NCI-H2081 (cell line): ENCODE results near the gene ARFGAP1.
"Not testable (repeated sequence)": the region's sequence is repeated elsewhere in the genome, so short reads cannot be mapped to it uniquely, and the experiment has no call there.

Experiments used
- DNase-seq, 2 experiments: peaks; one replicate each; lab custom pipeline; 2025; lab: John Stamatoyannopoulos, UW

Gene ARFGAP1

GRCh38 chr20:63292292-63292701, 19.7 kb downstream of the ARFGAP1 start:
- no peak for DNase-seq

DNA sequence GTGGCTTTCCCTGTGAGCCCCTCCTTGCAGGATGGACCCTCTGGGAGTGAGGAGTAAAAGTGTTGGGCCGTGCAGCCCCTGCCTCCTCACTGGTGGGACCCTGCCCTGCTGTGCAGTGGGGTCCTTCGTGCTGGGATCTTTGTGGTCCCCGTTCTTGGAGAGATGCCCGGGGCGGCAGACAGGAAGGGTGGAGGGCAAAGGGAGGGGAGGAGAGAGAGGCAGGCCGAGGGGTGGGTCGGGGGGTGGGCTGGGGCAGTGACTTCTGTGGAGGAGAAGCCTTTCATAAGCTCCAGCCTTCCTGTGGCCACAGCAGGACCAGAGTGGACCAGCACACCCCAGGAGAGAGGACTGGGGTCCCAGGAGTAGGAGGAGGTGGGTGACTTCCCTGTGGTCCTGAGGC, 20.3 kb downstream of the ARFGAP1 start, which contains the start of gene COL20A1:
Gene COL20A1 (plus strand): TSS at position 283 of the 400 bp plus-strand sequence. CDS start 1,922 bp downstream, outside the sequence.
- no peak for DNase-seq

- DNase-seq, result no peak
Measured at GRCh38 chr20:63293456-63293855, 20.8 kb downstream of the ARFGAP1 start.

DNA sequence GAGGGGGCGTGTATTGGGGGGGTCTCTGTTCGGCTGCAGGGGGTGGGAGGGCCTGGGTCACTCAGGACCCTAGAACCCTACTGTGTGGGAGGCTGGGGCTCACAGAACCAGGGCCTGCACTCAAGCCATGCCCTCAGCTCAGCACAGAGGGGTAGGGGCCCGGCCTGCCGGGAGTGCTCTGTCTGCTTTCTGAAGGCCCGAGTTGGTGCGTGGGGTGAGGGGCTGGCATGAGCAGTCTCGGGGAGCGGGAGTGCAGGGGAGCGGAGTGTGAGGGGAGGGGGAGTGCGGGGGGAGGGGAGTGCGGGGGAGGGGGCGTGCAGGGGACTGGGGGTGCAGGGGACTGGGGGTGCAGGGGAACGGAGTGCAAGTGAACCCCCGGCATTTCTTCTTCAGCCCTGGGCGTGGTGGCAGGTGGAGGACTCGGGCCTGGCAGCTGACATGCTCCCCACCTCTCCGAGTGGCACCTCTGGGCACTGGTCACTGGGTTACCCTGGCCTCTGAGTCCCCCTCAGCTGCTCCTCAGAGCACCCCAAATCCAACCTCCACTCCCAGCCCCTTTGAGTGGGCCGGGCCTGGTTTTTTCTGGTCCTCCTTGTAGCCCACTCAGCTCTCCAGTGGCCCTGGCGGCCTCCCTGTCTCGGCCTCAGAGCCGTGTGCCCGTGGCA, 21.4 kb downstream of the ARFGAP1 start:
- DNase-seq, result no peak

- DNase-seq, result no peak
Measured at GRCh38 chr20:63294536-63294900, 21.9 kb downstream of the ARFGAP1 start.

- DNase-seq, result no peak
Measured at GRCh38 chr20:63295018-63295417, 22.4 kb downstream of the ARFGAP1 start.

DNA sequence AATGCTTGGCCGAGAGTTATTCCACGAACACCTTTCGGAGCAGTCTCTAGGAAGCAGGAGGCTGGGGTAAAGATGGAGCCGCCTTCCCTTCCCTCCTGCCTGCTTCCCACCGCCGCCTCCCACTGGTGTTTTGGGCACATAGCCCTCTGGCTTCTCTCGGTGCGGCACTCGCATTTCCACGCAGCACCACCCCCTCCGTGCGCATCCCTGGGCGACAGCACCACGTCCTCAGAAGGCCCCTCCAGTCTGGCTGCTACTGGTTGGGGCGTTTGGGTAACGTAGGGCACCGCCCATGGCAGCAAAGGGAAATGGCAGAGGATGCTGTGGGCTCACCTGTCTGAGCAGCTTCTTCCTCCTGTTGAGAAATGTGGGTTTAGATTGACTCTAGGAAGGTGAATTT, 22.8 kb downstream of the ARFGAP1 start:
- no peak for DNase-seq

GRCh38 chr20:63295846-63296245, 23.2 kb downstream of the ARFGAP1 start:
- DNase-seq, result no peak

- DNase-seq, result no peak
Measured at GRCh38 chr20:63296531-63297299, 24.1 kb downstream of the ARFGAP1 start.

DNA sequence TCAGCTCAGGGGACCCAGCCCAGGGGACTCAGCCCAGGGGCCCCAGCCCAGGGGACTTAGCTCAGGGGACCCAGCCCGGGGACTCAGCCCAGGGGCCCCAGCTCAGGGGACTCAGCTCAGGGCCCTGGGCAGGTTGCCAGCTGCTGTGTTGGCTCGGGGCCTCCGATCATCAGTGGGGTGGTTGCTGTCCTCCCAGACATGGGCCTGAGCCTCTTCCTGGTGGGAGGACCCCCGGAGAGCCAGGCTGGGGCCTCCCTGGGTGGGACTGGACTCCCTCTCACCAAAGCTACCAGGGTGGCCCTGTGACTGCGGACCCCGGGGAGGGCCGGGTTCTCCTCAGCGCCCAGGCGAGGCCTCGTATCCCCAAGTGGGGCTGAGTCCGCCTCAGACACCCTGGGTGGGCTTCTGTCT, 24.8 kb downstream of the ARFGAP1 start:
- DNase-seq, result no peak

- no peak for DNase-seq
Measured at GRCh38 chr20:63297796-63298572, 25.4 kb downstream of the ARFGAP1 start.

- no peak for DNase-seq
Measured at GRCh38 chr20:63298731-63299312, 26.2 kb downstream of the ARFGAP1 start.

- DNase-seq, result no peak
Measured at GRCh38 chr20:63301671-63302070, 29.1 kb downstream of the ARFGAP1 start.

DNA sequence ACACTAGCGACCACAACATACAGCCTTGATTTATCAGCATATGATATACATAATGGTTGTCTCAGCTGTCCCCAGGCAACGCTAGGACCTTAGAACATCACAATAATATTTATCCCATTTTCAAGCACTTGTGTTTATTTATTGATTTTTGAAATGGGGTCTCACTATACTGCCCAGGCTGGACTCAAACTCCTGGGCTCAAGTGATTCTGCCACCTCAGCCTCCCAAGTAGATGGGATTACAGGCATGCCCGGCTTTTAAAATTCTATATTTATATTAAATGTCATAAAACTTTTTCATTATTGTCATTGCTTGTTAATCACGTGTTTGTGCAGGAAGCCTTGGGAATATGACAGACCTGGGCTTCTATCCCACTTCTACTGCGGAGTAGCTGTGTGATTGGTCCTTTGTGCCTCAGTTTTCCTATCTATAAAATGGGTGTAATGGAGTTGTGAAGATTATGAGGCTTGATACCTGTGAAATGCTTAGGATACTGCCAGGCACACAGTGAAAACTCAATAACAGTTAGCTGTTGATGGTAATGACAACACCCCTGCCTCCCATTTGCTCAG, 30.6 kb downstream of the ARFGAP1 start:
- DNase-seq, result no peak

DNA sequence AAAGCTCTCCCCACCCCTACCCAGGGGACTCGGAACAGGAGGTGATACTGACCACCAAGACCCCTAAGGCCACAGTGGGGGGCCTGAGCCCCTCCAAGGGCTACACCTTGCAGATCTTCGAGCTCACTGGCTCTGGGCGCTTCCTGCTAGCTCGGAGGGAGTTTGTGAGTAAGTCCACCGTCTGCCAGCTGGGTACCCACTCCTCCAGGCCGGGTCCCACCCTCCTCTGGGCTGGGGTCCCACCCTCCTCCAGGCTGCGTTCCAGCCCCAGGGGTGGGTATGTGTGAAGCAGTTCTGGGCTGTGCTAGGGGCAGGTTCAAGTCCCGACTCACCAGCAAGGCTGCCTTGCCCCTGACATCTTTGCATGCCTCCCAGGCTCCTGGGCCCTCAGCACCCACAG, 32.8 kb downstream of the ARFGAP1 start:
- no peak for DNase-seq

DNA sequence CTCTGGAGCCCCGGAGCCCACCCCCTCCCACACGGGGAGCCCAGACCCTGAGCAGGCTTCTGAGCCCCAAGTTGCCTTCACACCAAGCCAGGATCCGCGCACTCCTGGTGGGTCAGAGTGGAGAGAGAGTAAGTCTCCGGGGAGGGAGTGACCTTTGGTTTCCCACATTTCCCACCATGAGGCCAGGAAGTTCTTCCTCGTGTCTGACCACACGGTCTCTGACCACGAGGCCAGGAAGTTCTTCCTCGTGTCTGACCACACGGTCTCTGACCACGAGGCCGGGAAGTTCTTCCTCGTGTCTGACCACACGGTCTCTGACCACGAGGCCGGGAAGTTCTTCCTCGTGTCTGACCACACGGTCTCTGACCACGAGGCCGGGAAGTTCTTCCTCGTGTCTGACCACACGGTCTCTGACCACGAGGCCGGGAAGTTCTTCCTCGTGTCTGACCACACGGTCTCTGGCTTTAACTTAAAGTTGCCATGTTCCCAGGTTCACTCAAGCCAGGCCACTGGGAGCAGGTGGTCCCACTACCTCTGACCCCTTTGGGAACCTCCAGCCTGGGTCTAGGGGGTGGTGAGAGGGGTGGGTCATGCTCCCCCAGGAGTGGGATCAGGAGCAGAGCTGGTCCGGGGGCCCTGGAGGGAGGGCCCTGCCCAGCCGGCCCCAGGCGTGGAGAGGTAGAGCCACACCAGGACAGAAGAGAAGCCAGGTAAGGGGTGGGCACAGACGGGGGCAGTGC, 33.5 kb downstream of the ARFGAP1 start:
- not testable (repeated sequence) for DNase-seq

DNA sequence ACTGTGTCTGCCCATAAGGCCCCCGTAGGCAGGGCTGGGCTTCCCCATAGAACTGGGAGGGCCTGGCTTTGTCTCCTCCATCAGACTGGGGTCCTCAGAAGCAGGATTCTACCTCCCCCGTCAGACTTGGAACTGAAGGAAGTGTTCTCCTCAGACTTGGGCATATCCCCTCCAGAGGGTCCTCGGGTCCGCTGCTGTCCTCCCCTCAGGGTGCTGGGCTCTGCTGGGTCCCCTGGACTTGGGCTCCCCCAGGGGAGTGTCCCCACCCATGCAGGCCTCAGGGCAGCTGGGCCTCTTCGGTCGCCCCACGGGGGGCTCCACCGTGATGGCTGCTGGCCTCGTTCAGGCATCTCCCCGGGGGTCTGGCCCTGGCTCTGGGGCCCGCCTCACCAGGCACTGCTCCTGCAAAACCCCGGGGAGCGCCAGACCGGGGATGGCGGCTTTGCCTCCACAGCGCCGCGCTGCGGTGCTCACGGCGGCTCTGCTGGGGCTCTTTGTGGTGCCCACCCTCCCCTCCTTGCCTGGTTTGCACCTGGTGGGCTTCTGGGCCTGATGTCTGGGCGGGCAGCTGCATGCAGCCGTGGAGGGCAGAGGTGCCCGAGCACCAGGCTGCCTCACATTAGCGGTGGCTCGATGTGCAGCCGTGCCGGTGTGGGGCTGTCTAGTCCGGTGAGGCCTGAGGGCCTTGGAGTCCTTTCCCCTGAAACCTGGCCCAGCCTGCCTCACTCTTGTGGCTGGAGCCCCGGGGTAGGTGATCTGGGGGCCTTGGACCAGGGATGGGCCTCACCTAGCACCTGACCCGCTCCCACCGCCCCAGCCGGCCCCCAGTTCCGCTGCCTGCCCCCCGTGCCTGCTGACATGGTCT, 34.3 kb downstream of the ARFGAP1 start:
- DNase-seq, result no peak

- DNase-seq, result no peak
Measured at GRCh38 chr20:63307538-63308217, 35.1 kb downstream of the ARFGAP1 start.

GRCh38 chr20:63308218-63308911, 35.8 kb downstream of the ARFGAP1 start:
- no peak for DNase-seq
